SK-N-SH (cell line): ENCODE results near the gene NCAPH2. TPM values are rescaled to one million over a fixed set of nuclear protein-coding genes. Genes with fewer than 3 reads are reported as not detected.

ENCODE experiments used
- CTCF ChIA-PET: fragments of 300-600, 350-600 bp; formaldehyde crosslinking; extraction: SDS; loops from one replicate; lab custom pipeline; 2021; lab: Yijun Ruan, JAX
- POLR2A ChIA-PET: fragments of 350-600 bp; sonication (Branson Sonifier 250); formaldehyde crosslinking; extraction: SDS; loops from one replicate; lab custom pipeline; 2020; ENCODE audit warnings: antibody characterized with exemption, inconsistent platforms; lab: Yijun Ruan, JAX
- DNase-seq: peaks from one replicate; pipeline ENCODE4 v3.0.0; 2012
- H2AFZ ChIP-seq: fragments of 200-600 bp; sonication (generic); 2 replicates; pipeline ENCODE4 v1.8.1; 2016; ENCODE audit warnings: antibody characterized with exemption, mild to moderate bottlenecking, low read depth
- H3F3A ChIP-seq: fragments of 200-600 bp; sonication (generic); replicated peaks from 2 replicates; pipeline ENCODE3; 2016; ENCODE audit warnings: antibody characterized with exemption, mild to moderate bottlenecking; ENCODE audit not compliant: insufficient read depth
- H3K27ac ChIP-seq, 2 experiments: fragments of 200-500 bp in 1 of 2; fragments of 200-600 bp in 1 of 2; sonication (Bioruptor generic) in 1 of 2; sonication (generic), shearing (Covaris generic) in 1 of 2; 2 replicates each; pipeline versions ENCODE4 v1.5.1 to v1.6.1; 2014 to 2016; ENCODE audit warnings: low read depth in 2 of 2, inconsistent platforms in 1 of 2, low read length in 1 of 2, mild to moderate bottlenecking in 1 of 2, mixed read lengths in 1 of 2
- H3K27me3 ChIP-seq: fragments of 200-600 bp; sonication (generic), shearing (Covaris generic); 2 replicates; pipeline ENCODE4 v1.6.1; 2016; ENCODE audit warnings: mixed run types; ENCODE audit not compliant: insufficient read depth
- H3K36me3 ChIP-seq, 2 experiments: fragments of 200-500 bp in 1 of 2; fragments of 200-600 bp in 1 of 2; sonication (Bioruptor generic) in 1 of 2; sonication (generic) in 1 of 2; replicated peaks in 1 of 2; 2 replicates each; pipeline versions ENCODE3 to v1.5.1; 2014 to 2016; ENCODE audit warnings: low read length in 1 of 2, mild to moderate bottlenecking in 1 of 2; ENCODE audit not compliant: insufficient read depth in 2 of 2, control insufficient read depth in 1 of 2
- H3K4me1 ChIP-seq, 2 experiments: fragments of 200-500 bp in 1 of 2; fragments of 200-600 bp in 1 of 2; sonication (Bioruptor generic) in 1 of 2; sonication (generic), shearing (Covaris generic) in 1 of 2; 2 replicates each; pipeline versions ENCODE4 v1.5.1 to v1.6.1; 2014 to 2016; ENCODE audit warnings: low read depth in 1 of 2, low read length in 1 of 2, mixed run types in 1 of 2; ENCODE audit not compliant: insufficient read depth in 2 of 2, control insufficient read depth in 1 of 2
- H3K4me2 ChIP-seq: fragments of 200-600 bp; sonication (generic), shearing (Covaris generic); 2 replicates; pipeline ENCODE4 v1.6.1; 2017; ENCODE audit warnings: mixed run types
- H3K4me3 ChIP-seq, 2 experiments: fragments of 200-500 bp in 1 of 2; fragments of 200-600 bp in 1 of 2; sonication (Bioruptor generic) in 1 of 2; sonication (generic), shearing (Covaris generic) in 1 of 2; 2 replicates each; pipeline versions ENCODE4 v1.5.1 to v1.8.1; 2014 to 2016; ENCODE audit warnings: low read depth in 2 of 2, inconsistent platforms in 1 of 2, low read length in 1 of 2, mild to moderate bottlenecking in 1 of 2, mixed read lengths in 1 of 2, moderate library complexity in 1 of 2
- H3K79me2 ChIP-seq: fragments of 200-600 bp; sonication (generic); 2 replicates; pipeline ENCODE4 v1.8.1; 2017; ENCODE audit warnings: mild to moderate bottlenecking; ENCODE audit not compliant: insufficient read depth
- H3K9ac ChIP-seq: fragments of 200-600 bp; sonication (generic); 2 replicates; pipeline ENCODE4 v1.6.1; 2017; ENCODE audit warnings: mixed run types
- H3K9me2 ChIP-seq: fragments of 200-600 bp; sonication (generic); 2 replicates; pipeline ENCODE4 v1.6.1; 2017; ENCODE audit warnings: mixed run types
- H3K9me3 ChIP-seq: fragments of 200-600 bp; sonication (generic); 2 replicates; pipeline ENCODE4 v1.6.1; 2017; ENCODE audit warnings: mixed run types, mild to moderate bottlenecking, moderate library complexity
- H4K20me1 ChIP-seq: fragments of 200-600 bp; sonication (generic); 2 replicates; pipeline ENCODE4 v1.6.1; 2017; ENCODE audit warnings: mild to moderate bottlenecking, mixed run types; ENCODE audit not compliant: insufficient read depth
- CHD2 ChIP-seq: fragments of 150-350 bp; IDR thresholded peaks from 2 replicates; pipeline ENCODE4 v1.6.1; 2018; ENCODE audit warnings: low read length; ENCODE audit not compliant: partially characterized antibody
- EZH2phosphoT487 ChIP-seq: fragments of 200-600 bp; sonication (generic); IDR thresholded peaks from 2 replicates; pipeline ENCODE4 v1.6.1; 2017; ENCODE audit warnings: low read depth, mixed run types, mild to moderate bottlenecking, antibody characterized with exemption, moderate library complexity, borderline replicate concordance
- GABPA ChIP-seq: IDR thresholded peaks from 2 replicates; pipeline ENCODE4 v1.4.0; 2012; ENCODE audit warnings: low read depth, mild to moderate bottlenecking
- JUND ChIP-seq: IDR thresholded peaks from 2 replicates; pipeline ENCODE4 v1.4.0; 2012
- NRF1 ChIP-seq: IDR thresholded peaks from 2 replicates; pipeline ENCODE4 v1.6.1; 2012; ENCODE audit warnings: low read depth, mild to moderate bottlenecking, low read length
- RAD21 ChIP-seq: IDR thresholded peaks from 2 replicates; pipeline ENCODE4 v1.6.1; 2012; ENCODE audit warnings: mild to moderate bottlenecking, low read length
- RXRA ChIP-seq: IDR thresholded peaks from 2 replicates; pipeline ENCODE4 v1.4.0; 2012; ENCODE audit warnings: low read depth, mild to moderate bottlenecking, borderline replicate concordance
- SMC3 ChIP-seq: IDR thresholded peaks from 2 replicates; pipeline ENCODE4 v1.6.1; 2012; ENCODE audit warnings: low read depth, low read length, improper control_type of control experiment
- TAF1 ChIP-seq: IDR thresholded peaks from 2 replicates; pipeline ENCODE4 v1.6.1; 2012; ENCODE audit warnings: low read depth, mild to moderate bottlenecking, low read length, moderate library complexity, borderline replicate concordance
- TCF12 ChIP-seq: IDR thresholded peaks from 2 replicates; pipeline ENCODE4 v1.4.0; 2012
- TEAD4 ChIP-seq: IDR thresholded peaks from 2 replicates; pipeline ENCODE4 v1.4.0; 2012; ENCODE audit warnings: mild to moderate bottlenecking, borderline replicate concordance; ENCODE audit not compliant: insufficient read depth
- YY1 ChIP-seq: IDR thresholded peaks from 2 replicates; pipeline ENCODE4 v1.4.0; 2012; ENCODE audit warnings: low read depth, mild to moderate bottlenecking
- WGBS: methylation state at CpG from one replicate; pipeline ENCODE4 v1.1.6; 2017; ENCODE audit warnings: low lambda C conversion rate; 5-methylcytosine and 5-hydroxymethylcytosine counted together
- polyA plus RNA-seq, 3 experiments: library from polyadenylated mRNA; depleted of rRNA; stranded (reverse); fragments of >200 nt; gene quantifications; 2 replicates each; pipeline ENCODE4 v1.2.3, GENCODE V29; 2012
- TF ChIP-seq, protein P1 (sequence below): IDR thresholded peaks from 2 replicates; pipeline ENCODE4 v1.4.0; 2012; ENCODE audit warnings: low read depth
- TF ChIP-seq, protein P2 (sequence below): IDR thresholded peaks from 2 replicates; pipeline ENCODE4; 2012

NCAPH2 gene
- polyA plus RNA-seq, 1 of the 3 experiments (the other 2 are of a cell fraction), result 22.4 TPM

DNA sequence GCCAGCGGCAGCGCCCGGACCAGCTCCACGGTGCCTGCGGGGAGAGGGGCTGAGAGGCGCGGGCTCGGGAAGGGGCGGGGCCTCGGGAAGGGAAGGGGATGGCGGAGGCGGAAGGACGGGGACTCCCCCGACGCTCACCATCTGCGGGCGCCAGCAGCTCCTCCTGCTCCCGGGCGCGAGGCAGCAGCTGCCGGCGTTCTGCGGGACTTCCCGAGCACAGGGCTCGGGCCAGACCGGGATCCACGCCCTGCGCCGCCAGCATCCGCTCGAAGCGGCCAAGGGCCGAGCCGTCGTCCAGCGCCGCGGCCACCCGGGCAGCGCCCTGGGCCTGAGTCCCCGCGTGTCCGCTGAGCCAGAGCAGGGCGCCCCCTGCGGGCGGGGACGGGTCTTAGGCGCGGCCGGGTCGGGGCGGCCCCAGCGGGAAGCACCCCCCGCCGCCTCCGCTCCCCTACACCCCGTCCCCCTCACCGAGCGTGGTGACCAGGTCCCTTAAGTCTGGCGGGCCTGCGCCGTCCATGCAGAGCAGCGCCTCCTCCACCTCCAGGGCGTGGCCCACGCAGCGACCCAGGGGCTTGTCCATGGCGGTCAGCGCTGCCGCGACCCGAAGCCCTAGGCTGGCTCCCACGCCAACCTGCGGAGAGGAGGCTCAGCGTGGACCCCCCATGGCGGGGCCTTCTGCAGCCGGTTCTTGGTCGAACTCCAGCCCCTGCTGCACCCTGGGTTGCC lies 18.2 kb downstream of the NCAPH2 start (continued):
- TF ChIP-seq, protein P1, sequence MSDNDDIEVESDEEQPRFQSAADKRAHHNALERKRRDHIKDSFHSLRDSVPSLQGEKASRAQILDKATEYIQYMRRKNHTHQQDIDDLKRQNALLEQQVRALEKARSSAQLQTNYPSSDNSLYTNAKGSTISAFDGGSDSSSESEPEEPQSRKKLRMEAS, result peak; percentile 58
- TF ChIP-seq YY1 (no peak), SMC3 (no peak), TAF1 (0 out of 2 replicates have a peak, but pooled peaks have one; percentile 4), TEAD4 (no peak), CHD2 (no peak), RAD21 (no peak), NRF1 (no peak; the same call in 1 of the 2 replicates), TCF12 (0 out of 2 replicates have a peak, but pooled peaks have one; percentile 11), GABPA (peak; percentile 40; the same call in 1 of the 2 replicates)
- TF ChIP-seq, protein P2, sequence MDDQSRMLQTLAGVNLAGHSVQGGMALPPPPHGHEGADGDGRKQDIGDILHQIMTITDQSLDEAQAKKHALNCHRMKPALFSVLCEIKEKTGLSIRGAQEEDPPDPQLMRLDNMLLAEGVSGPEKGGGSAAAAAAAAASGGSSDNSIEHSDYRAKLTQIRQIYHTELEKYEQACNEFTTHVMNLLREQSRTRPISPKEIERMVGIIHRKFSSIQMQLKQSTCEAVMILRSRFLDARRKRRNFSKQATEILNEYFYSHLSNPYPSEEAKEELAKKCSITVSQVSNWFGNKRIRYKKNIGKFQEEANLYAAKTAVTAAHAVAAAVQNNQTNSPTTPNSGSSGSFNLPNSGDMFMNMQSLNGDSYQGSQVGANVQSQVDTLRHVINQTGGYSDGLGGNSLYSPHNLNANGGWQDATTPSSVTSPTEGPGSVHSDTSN, result 0 out of 2 replicates have a peak, but pooled peaks have one; percentile 4

DNA sequence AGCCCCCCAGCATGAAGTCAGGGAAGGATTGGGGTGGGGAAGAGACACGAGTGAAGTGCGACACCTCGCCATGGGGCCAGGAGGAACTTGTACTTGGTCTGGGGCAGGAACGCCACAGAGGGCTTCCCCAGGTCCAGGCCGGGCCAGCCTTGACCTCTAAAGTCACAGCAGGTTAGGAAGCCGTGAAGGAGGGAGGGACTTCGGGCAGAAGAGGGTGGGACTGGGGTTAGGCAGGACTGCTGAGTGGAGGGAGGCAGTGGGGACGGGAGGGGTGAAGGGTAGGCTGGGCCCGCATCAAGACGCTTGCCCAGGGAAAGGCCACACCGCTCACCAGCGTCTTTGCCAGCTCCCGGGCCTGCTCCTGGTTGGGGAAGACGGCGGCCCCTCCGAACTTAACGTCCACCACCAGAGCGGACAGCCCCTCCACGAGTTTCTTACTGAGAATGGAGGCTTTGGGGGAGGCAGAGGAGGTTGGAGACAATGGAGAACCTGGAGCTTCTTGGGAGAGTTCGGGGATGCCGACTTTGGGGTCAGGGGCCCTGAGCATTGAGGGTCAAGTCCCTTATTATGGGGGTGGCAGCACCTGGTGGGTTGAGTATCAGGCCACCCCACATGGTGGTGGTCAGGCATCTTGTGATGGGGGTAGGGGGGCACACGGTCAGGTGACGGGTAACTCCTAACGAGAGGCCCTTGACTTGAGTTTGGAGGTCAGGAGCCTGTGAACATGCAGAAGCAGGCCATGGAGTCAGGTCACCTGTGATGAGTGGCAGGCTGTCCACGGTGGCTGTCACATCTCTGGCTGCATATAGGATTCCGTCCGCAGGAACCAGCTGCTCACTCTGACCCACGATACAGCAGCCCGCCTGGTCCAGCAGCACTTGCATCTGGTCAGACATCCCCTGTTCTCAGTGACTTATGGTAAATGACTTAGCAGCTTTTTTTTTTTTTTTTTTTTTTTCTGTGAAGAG lies 19.1 kb downstream of the NCAPH2 start:
- Histone ChIP-seq H3K9ac (peak overlapping the region; percentile 80), H3K27me3 (no peaks in the 10 kb centered on the region), H3F3A (peaks cover 19% of the 10 kb centered on the region), H3K27ac (peak overlapping the region; percentile 68 to 93), H3K36me3 (peaks cover 0 to 19% of the 10 kb centered on the region in 2 experiments), H3K4me2 (peak overlapping the region; percentile 93), H3K4me3 (peak overlapping the region; percentile 80 to 81), H2AFZ (peak overlapping the region; percentile 76; the same call in 1 of the 2 replicates), H3K79me2 (peaks cover 18% of the 10 kb centered on the region), H3K4me1 (peaks cover 7 to 30% of the 10 kb centered on the region in 2 experiments; a peak in 2 of 4 replicates), H4K20me1 (peaks cover 8% of the 10 kb centered on the region; the same call in 1 of the 2 replicates), H3K9me2 (no peaks in the 10 kb centered on the region), H3K9me3 (no peaks in the 10 kb centered on the region)
- ChIA-PET POLR2A (no interaction called here), CTCF (interaction anchor here (0.6 to 3.0 kb wide), 8 partner anchors 9 to 93 kb away, joined by 3 to 18 read pairs (median 4); partner anchors contain the start of genes CPT1B and LMF2)
- 41% methylated on average over 17 of the region's 29 CpGs for WGBS
- no peak for TF ChIP-seq JUND
- TF ChIP-seq EZH2phosphoT487, result no peak
- no peak for TF ChIP-seq RXRA
- peak; percentile 77 for DNase-seq
